ENCODE data around the gene CFAP157.
"Not testable (repeated sequence)": the region's sequence is repeated elsewhere in the genome, so short reads cannot be mapped to it uniquely, and the experiment has no call there.

The CFAP157 gene

GRCh38 chr9:127754099-127755060, 47.6 kb downstream of the CFAP157 start:
- H3K27ac Mint-ChIP-seq = no peak overlapping the region
- peaks cover 78% of the 10 kb centered on the region for H3K36me3 Mint-ChIP-seq
- no peaks in the 10 kb centered on the region for H3K9me3 Mint-ChIP-seq
- DNase-seq (ENCODE audit: low spot score in 2 of 2) (no peak), ATAC-seq (no peak)
- H3K4me1 Mint-ChIP-seq = peaks cover 23% of the 10 kb centered on the region
- H3K4me3 Mint-ChIP-seq = no peak overlapping the region

GRCh38 chr9:127755061-127756060, 48.6 kb downstream of the CFAP157 start:
- no peaks in the 10 kb centered on the region for H3K9me3 Mint-ChIP-seq
- H3K27ac Mint-ChIP-seq = no peak overlapping the region
- no peak for ATAC-seq
- peaks cover 79% of the 10 kb centered on the region for H3K36me3 Mint-ChIP-seq
- H3K4me1 Mint-ChIP-seq = peaks cover 21% of the 10 kb centered on the region
- H3K4me3 Mint-ChIP-seq = no peak overlapping the region
- no peak for DNase-seq (ENCODE audit: low spot score in 2 of 2)

GRCh38 chr9:127756233-127756632, 49.4 kb downstream of the CFAP157 start:
- ATAC-seq (no peak), DNase-seq (ENCODE audit: low spot score in 2 of 2) (no peak)
- peaks cover 79% of the 10 kb centered on the region for H3K36me3 Mint-ChIP-seq
- no peak overlapping the region for H3K4me3 Mint-ChIP-seq
- peaks cover 20% of the 10 kb centered on the region for H3K4me1 Mint-ChIP-seq
- H3K9me3 Mint-ChIP-seq = no peaks in the 10 kb centered on the region
- no peak overlapping the region for H3K27ac Mint-ChIP-seq

- ATAC-seq; H3K9me3 Mint-ChIP-seq; DNase-seq (ENCODE audit: low spot score in 2 of 2); H3K27ac Mint-ChIP-seq; H3K4me3 Mint-ChIP-seq: not testable (repeated sequence)
- peaks cover 15% of the 10 kb centered on the region for H3K4me1 Mint-ChIP-seq
- peaks cover 82% of the 10 kb centered on the region for H3K36me3 Mint-ChIP-seq
Measured at GRCh38 chr9:127756776-127757175, 50.0 kb downstream of the CFAP157 start.

- no peaks in the 10 kb centered on the region for H3K9me3 Mint-ChIP-seq
- peaks cover 25% of the 10 kb centered on the region for H3K4me1 Mint-ChIP-seq
- ATAC-seq (no peak), DNase-seq (ENCODE audit: low spot score in 2 of 2) (no peak)
- no peak overlapping the region for H3K4me3 Mint-ChIP-seq
- peaks cover 85% of the 10 kb centered on the region for H3K36me3 Mint-ChIP-seq
- H3K27ac Mint-ChIP-seq = peak overlapping the region; percentile 85
Measured at GRCh38 chr9:127758843-127759242, 52.1 kb downstream of the CFAP157 start.

DNA sequence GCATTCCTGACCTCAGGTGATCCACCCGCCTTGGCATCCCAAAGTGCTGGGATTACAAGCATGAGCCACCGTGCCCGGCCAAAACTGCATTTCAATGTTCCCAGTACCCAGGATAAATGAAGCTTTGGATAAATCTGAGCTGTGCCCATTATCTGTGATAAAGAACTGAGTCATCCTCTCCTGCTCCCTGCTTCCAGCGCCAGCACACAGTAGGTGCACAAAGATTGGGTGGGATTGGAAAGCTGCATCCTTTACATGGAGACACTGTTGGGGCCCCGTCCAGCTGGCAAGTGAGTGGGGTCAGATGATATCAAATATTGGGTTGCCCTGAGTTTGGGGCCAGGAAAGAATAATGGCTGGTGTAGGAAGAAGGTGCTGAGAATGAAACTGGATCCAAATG, 54.3 kb downstream of the CFAP157 start:
- Mint-ChIP-seq H3K4me1 (peaks cover 47% of the 10 kb centered on the region), H3K9me3 (no peaks in the 10 kb centered on the region), H3K36me3 (peaks cover 98% of the 10 kb centered on the region), H3K27ac (peak overlapping the region; percentile 85), H3K4me3 (no peak overlapping the region)
- DNase-seq (ENCODE audit: low spot score in 2 of 2) = no peak
- ATAC-seq = no peak

- H3K9me3 Mint-ChIP-seq = no peaks in the 10 kb centered on the region
- H3K4me1 Mint-ChIP-seq = peaks cover 52% of the 10 kb centered on the region
- no peak for ATAC-seq
- H3K4me3 Mint-ChIP-seq = no peak overlapping the region
- H3K36me3 Mint-ChIP-seq = peaks cover 98% of the 10 kb centered on the region
- no peak for DNase-seq (ENCODE audit: low spot score in 2 of 2)
- H3K27ac Mint-ChIP-seq = peak overlapping the region; percentile 85
Measured at GRCh38 chr9:127761491-127761956, 54.7 kb downstream of the CFAP157 start.

DNA sequence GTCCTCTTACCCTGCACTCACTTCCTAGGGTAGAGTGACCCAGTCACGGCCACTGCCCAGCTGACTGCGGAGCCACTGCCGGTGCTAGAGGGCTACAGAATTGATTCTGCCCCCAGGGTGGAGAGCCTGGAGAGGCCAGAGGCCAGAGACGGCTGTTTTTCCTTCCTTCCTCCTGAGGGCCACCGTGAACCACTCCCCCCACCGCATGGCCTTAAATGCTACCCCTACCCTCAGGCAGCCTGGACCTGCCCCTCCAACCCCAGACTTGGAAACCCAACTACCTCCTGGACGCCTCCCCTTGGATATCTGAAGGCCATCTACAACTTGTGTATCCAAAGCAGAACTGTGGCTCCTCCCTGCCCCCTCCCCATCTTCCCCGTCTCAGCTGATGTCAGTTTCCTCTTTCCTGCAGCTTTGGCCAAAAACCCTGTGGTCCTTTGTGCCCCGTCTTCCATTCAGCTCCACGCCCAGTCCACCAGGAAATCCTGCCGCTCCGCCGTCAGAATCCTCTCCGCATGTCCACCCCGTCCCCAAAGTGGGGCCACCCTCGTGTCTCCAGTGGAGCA, 55.4 kb downstream of the CFAP157 start:
- Mint-ChIP-seq H3K27ac (peak overlapping the region; percentile 85), H3K4me3 (no peak overlapping the region), H3K9me3 (no peaks in the 10 kb centered on the region), H3K4me1 (peaks cover 59% of the 10 kb centered on the region), H3K36me3 (peaks cover 98% of the 10 kb centered on the region)
- DNase-seq (ENCODE audit: low spot score in 2 of 2) (no peak), ATAC-seq (no peak)

DNA sequence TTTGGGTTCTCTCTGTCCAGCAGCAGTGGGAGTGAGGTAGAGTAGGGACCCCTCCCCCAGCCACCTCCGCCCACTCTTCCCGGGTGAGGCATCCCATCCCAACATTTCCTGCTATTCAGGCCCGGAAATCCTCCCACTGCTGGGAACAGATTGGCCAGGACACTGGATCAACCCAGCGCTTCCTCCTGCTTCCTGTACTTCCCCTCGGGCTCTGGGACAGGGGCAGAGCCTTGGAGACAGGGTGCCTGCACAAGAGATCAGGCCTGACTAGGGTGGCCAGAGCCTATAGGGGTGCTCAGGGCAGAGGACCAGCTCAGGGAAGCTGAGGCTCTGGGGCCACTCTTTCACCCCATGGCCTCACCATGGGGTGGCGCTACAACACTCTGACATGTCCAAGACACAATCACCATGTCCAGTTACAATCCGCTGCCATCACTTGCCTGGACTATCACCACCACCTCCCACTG, 57.2 kb downstream of the CFAP157 start:
- ATAC-seq (peak; percentile 74), DNase-seq (ENCODE audit: low spot score in 2 of 2) (no peak)
- peak overlapping the region; percentile 85 for H3K27ac Mint-ChIP-seq
- H3K36me3 Mint-ChIP-seq = peaks cover 94% of the 10 kb centered on the region
- H3K4me3 Mint-ChIP-seq = no peak overlapping the region
- peaks cover 69% of the 10 kb centered on the region for H3K4me1 Mint-ChIP-seq
- no peaks in the 10 kb centered on the region for H3K9me3 Mint-ChIP-seq

DNA sequence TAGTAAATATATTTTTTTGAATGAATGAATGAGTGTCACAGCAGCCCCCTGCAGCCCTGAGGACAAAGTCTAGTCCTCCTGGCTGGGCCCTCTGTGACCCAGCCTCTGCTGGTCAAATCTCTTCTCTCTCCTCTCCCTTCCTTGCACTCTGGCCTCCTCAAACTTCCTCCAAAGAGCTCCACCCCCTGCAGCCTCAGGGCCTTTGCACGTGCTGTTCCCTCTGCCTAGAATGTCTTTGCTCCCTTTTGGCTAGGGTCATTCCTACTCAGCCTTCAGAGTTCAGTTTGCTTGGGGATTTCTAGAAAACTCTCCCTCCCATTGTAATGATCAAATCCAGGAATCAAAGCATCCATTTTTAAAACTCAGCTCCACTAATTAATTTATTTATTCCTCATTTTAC, 58.6 kb downstream of the CFAP157 start:
- Mint-ChIP-seq H3K36me3 (peaks cover 91% of the 10 kb centered on the region), H3K9me3 (no peaks in the 10 kb centered on the region), H3K27ac (peak overlapping the region; percentile 97), H3K4me3 (no peak overlapping the region), H3K4me1 (peaks cover 81% of the 10 kb centered on the region)
- ATAC-seq (no peak), DNase-seq (ENCODE audit: low spot score in 2 of 2) (no peak)
